ENCODE data around the gene NFYA. TPM values are rescaled to one million over a fixed set of nuclear protein-coding genes. Genes with fewer than 3 reads are reported as not detected.

The NFYA gene
- total RNA-seq, 1 experiment from 2014 or later = 23.7 TPM

DNA sequence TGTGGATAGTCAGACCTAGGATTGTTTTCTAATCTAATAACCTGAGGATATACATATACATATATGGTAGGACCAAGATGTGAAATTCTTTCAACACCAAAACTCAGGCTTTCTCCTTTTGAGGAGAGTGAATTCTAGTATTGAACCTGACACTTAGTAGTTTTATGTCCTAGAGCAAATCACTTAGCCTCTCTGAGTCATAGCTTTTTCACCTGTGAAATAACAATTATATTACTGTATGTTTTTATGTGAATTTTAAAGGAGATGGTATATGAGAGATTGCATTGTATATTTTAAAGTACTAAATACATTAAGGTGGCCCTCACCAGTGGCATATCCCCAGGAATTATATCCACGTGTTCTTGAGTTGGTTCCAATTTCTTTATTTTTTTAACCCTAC is 46.7 kb downstream of the NFYA start:
- no peak overlapping the region for H3K4me3 Mint-ChIP-seq (ENCODE audit: low read depth, unreplicated experiment)
- H3K36me3 Mint-ChIP-seq (ENCODE audit: insufficient read depth, unreplicated experiment) = no peaks in the 10 kb centered on the region
- DNase-seq = no peak
- TF ChIP-seq, protein P1, sequence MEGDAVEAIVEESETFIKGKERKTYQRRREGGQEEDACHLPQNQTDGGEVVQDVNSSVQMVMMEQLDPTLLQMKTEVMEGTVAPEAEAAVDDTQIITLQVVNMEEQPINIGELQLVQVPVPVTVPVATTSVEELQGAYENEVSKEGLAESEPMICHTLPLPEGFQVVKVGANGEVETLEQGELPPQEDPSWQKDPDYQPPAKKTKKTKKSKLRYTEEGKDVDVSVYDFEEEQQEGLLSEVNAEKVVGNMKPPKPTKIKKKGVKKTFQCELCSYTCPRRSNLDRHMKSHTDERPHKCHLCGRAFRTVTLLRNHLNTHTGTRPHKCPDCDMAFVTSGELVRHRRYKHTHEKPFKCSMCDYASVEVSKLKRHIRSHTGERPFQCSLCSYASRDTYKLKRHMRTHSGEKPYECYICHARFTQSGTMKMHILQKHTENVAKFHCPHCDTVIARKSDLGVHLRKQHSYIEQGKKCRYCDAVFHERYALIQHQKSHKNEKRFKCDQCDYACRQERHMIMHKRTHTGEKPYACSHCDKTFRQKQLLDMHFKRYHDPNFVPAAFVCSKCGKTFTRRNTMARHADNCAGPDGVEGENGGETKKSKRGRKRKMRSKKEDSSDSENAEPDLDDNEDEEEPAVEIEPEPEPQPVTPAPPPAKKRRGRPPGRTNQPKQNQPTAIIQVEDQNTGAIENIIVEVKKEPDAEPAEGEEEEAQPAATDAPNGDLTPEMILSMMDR (IDR thresholded peaks at IDR 0.05; ENCODE audit: unreplicated experiment) = no peak
- BruUV-seq (replicated peaks) = no TSS peak
- H3K27ac Mint-ChIP-seq (ENCODE audit: unreplicated experiment) = no peak overlapping the region
- H3K4me1 Mint-ChIP-seq (ENCODE audit: low read depth, unreplicated experiment) = no peaks in the 10 kb centered on the region
- CTCF ChIA-PET = no interaction called here
- H3K27me3 Mint-ChIP-seq (ENCODE audit: unreplicated experiment) = no peaks in the 10 kb centered on the region
- no peaks in the 10 kb centered on the region for H3K9me3 Mint-ChIP-seq (ENCODE audit: low read depth, unreplicated experiment)
- intact Hi-C loops (cut with micrococcal nuclease; ENCODE audit: unreplicated experiment) = no loop called here

DNA sequence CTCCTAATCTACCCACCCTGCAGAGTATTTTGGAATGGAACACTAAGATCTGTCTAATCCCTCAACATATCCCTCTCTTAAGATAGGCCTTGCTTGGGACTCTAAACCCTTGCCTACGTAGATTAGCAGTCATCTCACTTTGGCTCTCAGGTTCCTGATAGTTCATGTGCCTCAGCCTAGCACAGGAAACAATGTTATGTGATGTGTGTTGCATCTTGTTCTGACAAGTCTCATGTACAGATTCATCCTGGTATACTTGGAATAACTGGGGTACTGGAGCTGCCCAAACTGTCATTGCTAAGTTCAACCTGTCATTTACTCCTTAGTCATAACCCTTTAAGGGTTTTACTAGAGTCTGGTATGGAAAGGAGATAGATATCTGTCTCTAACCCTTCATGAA is 47.3 kb downstream of the NFYA start:
- Mint-ChIP-seq H3K4me3 (ENCODE audit: low read depth, unreplicated experiment) (no peak overlapping the region), H3K27me3 (ENCODE audit: unreplicated experiment) (no peaks in the 10 kb centered on the region), H3K4me1 (ENCODE audit: low read depth, unreplicated experiment) (no peaks in the 10 kb centered on the region), H3K27ac (ENCODE audit: unreplicated experiment) (no peak overlapping the region), H3K9me3 (ENCODE audit: low read depth, unreplicated experiment) (no peaks in the 10 kb centered on the region), H3K36me3 (ENCODE audit: insufficient read depth, unreplicated experiment) (no peaks in the 10 kb centered on the region)
- CTCF ChIA-PET = no interaction called here
- TF ChIP-seq, protein P1 (IDR thresholded peaks at IDR 0.05; ENCODE audit: unreplicated experiment) = no peak
- BruUV-seq (replicated peaks) = no TSS peak
- DNase-seq = no peak
- intact Hi-C loops (cut with micrococcal nuclease; ENCODE audit: unreplicated experiment) = no loop called here

DNA sequence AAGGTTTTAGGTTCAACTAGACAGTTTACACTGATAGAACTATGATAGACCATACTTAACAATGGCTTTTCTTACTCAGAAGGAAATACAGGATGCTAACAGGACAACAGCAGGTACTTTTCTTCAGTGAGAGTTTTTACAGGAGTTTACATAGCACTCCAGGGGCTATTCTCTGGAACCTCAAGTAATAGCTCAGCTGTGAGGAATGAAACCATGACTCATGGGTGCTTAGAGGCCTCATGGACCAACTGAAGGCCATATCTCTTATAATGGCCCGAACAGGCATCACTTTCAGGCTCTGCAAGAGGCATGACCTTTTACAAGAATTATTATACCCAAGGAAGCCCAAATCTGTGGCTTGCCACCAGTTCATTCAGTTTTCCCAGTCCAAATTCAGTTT is 49.6 kb downstream of the NFYA start:
- no peak overlapping the region for H3K27ac Mint-ChIP-seq (ENCODE audit: unreplicated experiment)
- DNase-seq = no peak
- H3K9me3 Mint-ChIP-seq (ENCODE audit: low read depth, unreplicated experiment) = no peaks in the 10 kb centered on the region
- H3K36me3 Mint-ChIP-seq (ENCODE audit: insufficient read depth, unreplicated experiment) = no peaks in the 10 kb centered on the region
- H3K27me3 Mint-ChIP-seq (ENCODE audit: unreplicated experiment) = no peaks in the 10 kb centered on the region
- intact Hi-C loops (cut with micrococcal nuclease; ENCODE audit: unreplicated experiment) = no loop called here
- TF ChIP-seq, protein P1 (IDR thresholded peaks at IDR 0.05; ENCODE audit: unreplicated experiment) = no peak
- CTCF ChIA-PET = no interaction called here
- BruUV-seq (replicated peaks) = no TSS peak
- H3K4me1 Mint-ChIP-seq (ENCODE audit: low read depth, unreplicated experiment) = no peaks in the 10 kb centered on the region
- H3K4me3 Mint-ChIP-seq (ENCODE audit: low read depth, unreplicated experiment) = no peak overlapping the region

DNA sequence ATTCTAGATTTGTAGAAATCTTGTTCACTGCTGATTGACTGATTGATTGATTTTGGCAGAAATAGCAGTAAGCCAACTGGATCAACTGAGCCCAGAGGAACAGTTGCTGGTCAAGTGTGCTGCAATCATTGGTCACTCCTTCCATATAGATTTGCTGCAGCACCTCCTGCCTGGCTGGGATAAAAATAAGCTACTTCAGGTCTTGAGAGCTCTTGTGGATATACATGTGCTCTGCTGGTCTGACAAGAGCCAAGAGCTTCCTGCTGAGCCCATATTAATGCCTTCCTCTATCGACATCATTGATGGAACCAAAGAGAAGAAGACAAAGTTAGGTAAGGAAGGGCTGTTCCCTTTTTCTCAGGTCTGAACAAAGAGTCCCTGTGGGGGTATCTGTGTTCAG is 50.1 kb downstream of the NFYA start:
- no peaks in the 10 kb centered on the region for H3K9me3 Mint-ChIP-seq (ENCODE audit: low read depth, unreplicated experiment)
- CTCF ChIA-PET = no interaction called here
- no peak overlapping the region for H3K27ac Mint-ChIP-seq (ENCODE audit: unreplicated experiment)
- no TSS peak for BruUV-seq (replicated peaks)
- no peak for DNase-seq
- H3K36me3 Mint-ChIP-seq (ENCODE audit: insufficient read depth, unreplicated experiment) = no peaks in the 10 kb centered on the region
- H3K27me3 Mint-ChIP-seq (ENCODE audit: unreplicated experiment) = no peaks in the 10 kb centered on the region
- intact Hi-C loops (cut with micrococcal nuclease; ENCODE audit: unreplicated experiment) = no loop called here
- H3K4me3 Mint-ChIP-seq (ENCODE audit: low read depth, unreplicated experiment) = no peak overlapping the region
- H3K4me1 Mint-ChIP-seq (ENCODE audit: low read depth, unreplicated experiment) = no peaks in the 10 kb centered on the region
- TF ChIP-seq, protein P1 (IDR thresholded peaks at IDR 0.05; ENCODE audit: unreplicated experiment) = no peak
